Heart left ventricle (tissue), 16 donors: ENCODE data around the gene DDX10. TPM values are rescaled to one million over a fixed set of nuclear protein-coding genes. Genes with fewer than 3 reads are reported as not detected.
A peak's percentile ranks its signal among the peaks of the same experiment; 100 is the strongest.

Experiments used
- ATAC-seq, 4 donors: fragments of 200-7000 bp; cut with Tn5 transposase; one replicate each; pipeline ENCODE4 v1.9.1; 2020 to 2022; ENCODE audit warnings: moderate library complexity in 4 of 4, mild to moderate bottlenecking in 3 of 4, moderate number of reproducible peaks in 1 of 4
- DNase-seq, 5 donors: peaks; one replicate each; pipeline ENCODE4 v3.0.0-alpha.2; 2020
- H3K27ac ChIP-seq, 12 donors: fragments of 200-600 bp; sonication (generic) in 4 of 12; one replicate each; pipeline versions ENCODE4 v1.5.0 to v1.8.0; 2016 to 2022; ENCODE audit warnings: mild to moderate bottlenecking in 2 of 12
- H3K27me3 ChIP-seq, 9 donors: fragments of 200-600 bp; sonication (generic) in 2 of 9; one replicate each; pipeline versions ENCODE4 v1.5.1 to v1.8.0; 2016 to 2022; ENCODE audit warnings: mild to moderate bottlenecking in 3 of 9
- H3K36me3 ChIP-seq, 9 donors: fragments of 200-600 bp; sonication (generic) in 2 of 9; one replicate each; pipeline versions ENCODE4 v1.5.0 to v1.8.0; 2018 to 2022; ENCODE audit warnings: mild to moderate bottlenecking in 2 of 9
- H3K4me1 ChIP-seq, 12 donors: fragments of 200-600 bp; sonication (generic) in 4 of 12; one replicate each; pipeline versions ENCODE4 v1.5.0 to v1.8.0; 2016 to 2022; ENCODE audit warnings: mild to moderate bottlenecking in 3 of 12
- H3K4me3 ChIP-seq, 12 donors: fragments of 200-600 bp; sonication (generic) in 4 of 12; one replicate each; pipeline versions ENCODE4 v1.5.0 to v1.8.0; 2017 to 2022; ENCODE audit warnings: mild to moderate bottlenecking in 9 of 12, moderate library complexity in 4 of 12
- H3K9me3 ChIP-seq, 12 donors: fragments of 200-600 bp; sonication (generic) in 4 of 12; one replicate each; pipeline versions ENCODE4 v1.5.0 to v1.8.0; 2016 to 2022; ENCODE audit warnings: mild to moderate bottlenecking in 1 of 12
- POLR2A ChIP-seq, 2 donors: fragments of 450-650 bp; IDR thresholded peaks; one replicate each; pipeline ENCODE4 v1.6.1; 2017; ENCODE audit warnings: antibody characterized with exemption in 2 of 2, mild to moderate bottlenecking in 2 of 2, moderate library complexity in 2 of 2
- WGBS, 4 donors: extraction: QIAGEN DNeasy Blood & Tissue Kit in 2 of 4; methylation state at CpG; one replicate each; pipeline versions ENCODE4 v1.1.5 to v1.1.7; 2013 to 2018; 5-methylcytosine and 5-hydroxymethylcytosine counted together
- intact Hi-C, 10 donors: fragments of 100-400 bp; cut with DNase I; formaldehyde crosslinking; loops; one replicate each; pipeline versions ENCODE4 v1.11.1 to v1.14.2; 2022
- polyA plus RNA-seq, 2 donors: library from polyadenylated mRNA; stranded (reverse); fragments of 200-250 nt; gene quantifications; one replicate each; pipeline ENCODE4 v1.2.3, GENCODE V29; 2013
- total RNA-seq, 9 donors: library from RNA; depleted of rRNA in 2 of 9; stranded (reverse); fragments of >200 nt in 2 of 9; fragmentation: NEBNext Ultra II Directional in 3 of 9; extraction: Animal tissue kit (Norgen Biotek cat#: 25700) in 3 of 9; gene quantifications; one replicate each; pipeline versions ENCODE4 v1.1.0 to v1.2.4, GENCODE V29; 2016 to 2023
- TF ChIP-seq, protein P1 (sequence below), 12 donors: fragments of 200-600 bp; sonication (generic) in 4 of 12; IDR thresholded peaks; one replicate each; pipeline versions ENCODE4 v1.5.0 to v1.8.0; 2018 to 2022; ENCODE audit warnings: antibody characterized with exemption in 12 of 12, mild to moderate bottlenecking in 5 of 12
- donor health status: ischemic (EF 13 %, LVEDD 7.1; RV severe dilation, severe dysfunction).
- donor health status: healthy with polysubstance abuse.
- donor health status: DM: no; HTN: yes; CAD: no.
- donor health status: DM: no; HTN: no; CAD: no.
- donor health status: ischemic (EF 25% LVEDD 6.9; RV normal size, moderate dysfunction).
- donor health status: ischemic (EF 25% LVEDD 5.7; RV mildly dilated, moderate dysfunction).
- donor health status: healthy.
- donor health status: DM: yes; HTN: yes; CAD: no.
- donor health status: ischemic (EF 35%, LVEDD 5.7; RV mildly dilated, moderate dysfunction).
- donor health status: nonischemic (EF 11% LVEDD 7.7; RV severe dilation, severe dysfunction).
- donor health status: DM: yes; HTN: yes; CAD: no.
- donor health status: PGD.
- donor health status: ischemic (EF 29% LVEDD 5.4; RV normal size, mild dysfunction).
- donor health status: nonischemic (EF 23%, LVEDD 6.1; RV moderate dilation, normal function).

Gene DDX10
- total and polyA plus RNA-seq, 11 donors: 8.3 to 17.2 (median 12.1) TPM

DNA sequence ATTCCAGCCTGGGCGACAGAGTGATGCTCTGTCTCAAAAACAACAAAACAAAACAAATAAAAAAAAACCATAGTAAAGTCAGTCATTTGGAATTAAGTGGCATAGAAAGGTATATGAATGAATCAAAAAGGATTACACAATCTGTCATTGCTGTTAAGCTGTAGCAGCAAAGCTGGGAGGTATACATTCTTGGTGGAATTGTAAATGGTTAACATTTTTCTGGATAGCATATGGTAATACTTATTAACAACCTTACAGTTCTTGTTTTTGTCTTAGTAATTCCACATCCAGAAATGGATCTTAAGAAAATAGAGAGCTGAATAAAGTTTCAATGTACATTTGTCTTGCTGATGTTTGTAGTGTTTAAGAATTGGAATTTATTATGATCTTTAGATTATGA lies 30.0 kb downstream of the DDX10 start:
- TF ChIP-seq POLR2A (IDR thresholded peaks at IDR 0.05): no peak
- TF ChIP-seq, protein P1, sequence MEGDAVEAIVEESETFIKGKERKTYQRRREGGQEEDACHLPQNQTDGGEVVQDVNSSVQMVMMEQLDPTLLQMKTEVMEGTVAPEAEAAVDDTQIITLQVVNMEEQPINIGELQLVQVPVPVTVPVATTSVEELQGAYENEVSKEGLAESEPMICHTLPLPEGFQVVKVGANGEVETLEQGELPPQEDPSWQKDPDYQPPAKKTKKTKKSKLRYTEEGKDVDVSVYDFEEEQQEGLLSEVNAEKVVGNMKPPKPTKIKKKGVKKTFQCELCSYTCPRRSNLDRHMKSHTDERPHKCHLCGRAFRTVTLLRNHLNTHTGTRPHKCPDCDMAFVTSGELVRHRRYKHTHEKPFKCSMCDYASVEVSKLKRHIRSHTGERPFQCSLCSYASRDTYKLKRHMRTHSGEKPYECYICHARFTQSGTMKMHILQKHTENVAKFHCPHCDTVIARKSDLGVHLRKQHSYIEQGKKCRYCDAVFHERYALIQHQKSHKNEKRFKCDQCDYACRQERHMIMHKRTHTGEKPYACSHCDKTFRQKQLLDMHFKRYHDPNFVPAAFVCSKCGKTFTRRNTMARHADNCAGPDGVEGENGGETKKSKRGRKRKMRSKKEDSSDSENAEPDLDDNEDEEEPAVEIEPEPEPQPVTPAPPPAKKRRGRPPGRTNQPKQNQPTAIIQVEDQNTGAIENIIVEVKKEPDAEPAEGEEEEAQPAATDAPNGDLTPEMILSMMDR (IDR thresholded peaks at IDR 0.05): no peak
- intact Hi-C loops: loop anchor here (5.0 to 10.0 kb wide), 8 partner anchors 172 to 1250 kb away; no protein-coding TSS in a partner anchor
- Histone ChIP-seq H3K4me1 (peaks cover 0 to 3% (median 0%) of the 10 kb centered on the region in 12 donors), H3K36me3 (peaks cover 0 to 77% (median 57%) of the 10 kb centered on the region in 9 donors), H3K27ac (no peak overlapping the region), H3K4me3 (no peak overlapping the region), H3K9me3 (no peaks in the 10 kb centered on the region), H3K27me3 (no peaks in the 10 kb centered on the region)
- ATAC-seq: no peak
- no peak for DNase-seq
- 91 to 96% (median 94%) methylated on average over 1 of the region's 1 CpG for WGBS, 4 donors

DNA sequence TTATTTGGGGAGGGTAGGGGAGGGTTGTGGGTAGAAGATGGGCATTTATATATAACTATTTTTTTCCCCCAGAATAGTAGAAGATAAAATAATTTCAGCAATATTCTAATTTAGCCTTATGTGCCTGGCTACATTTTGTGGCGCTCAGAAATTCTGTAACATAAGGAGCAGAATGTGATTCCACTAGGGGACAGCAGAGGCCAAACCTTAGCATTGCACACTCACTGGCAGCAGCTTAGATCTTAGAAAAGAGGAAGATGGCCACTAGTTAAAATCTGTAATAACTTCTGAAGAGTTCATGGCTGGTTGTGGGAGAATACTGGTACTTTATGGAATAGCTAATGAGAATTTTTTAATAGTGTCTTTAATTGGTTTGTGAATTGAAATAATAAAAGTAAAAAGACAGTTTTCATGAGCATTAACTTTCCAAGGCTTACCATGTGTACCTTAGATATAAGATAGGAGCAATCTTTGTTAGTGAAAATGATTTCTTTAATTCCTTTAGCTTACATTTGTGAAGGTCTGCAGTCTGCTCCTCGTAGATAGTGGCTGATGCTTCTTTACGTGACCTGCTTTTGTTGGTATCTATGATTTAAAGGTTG lies 33.1 kb downstream of the DDX10 start:
- H3K9me3 ChIP-seq: no peaks in the 10 kb centered on the region
- H3K4me1 ChIP-seq: peaks cover 0 to 3% (median 0%) of the 10 kb centered on the region in 12 donors
- TF ChIP-seq, protein P1 (IDR thresholded peaks at IDR 0.05): peak; percentile 75 to 93 (median 86)
- no peak for TF ChIP-seq POLR2A (IDR thresholded peaks at IDR 0.05)
- intact Hi-C loops: loop anchor here (2.0 to 10.0 kb wide), 11 partner anchors 169 to 1247 kb away; no protein-coding TSS in a partner anchor
- no peak overlapping the region for H3K27ac ChIP-seq
- peak in 3 of 4 donors; percentile 82 to 88 (median 88) for ATAC-seq
- H3K4me3 ChIP-seq: no peak overlapping the region
- peak in 4 of 5 donors; percentile 39 to 53 (median 46) for DNase-seq
- H3K36me3 ChIP-seq: peaks cover 0 to 60% (median 39%) of the 10 kb centered on the region in 9 donors
- H3K27me3 ChIP-seq: no peaks in the 10 kb centered on the region
- WGBS, 4 donors: 65 to 75% (median 72%) methylated on average over 3 of the region's 3 CpGs

DNA sequence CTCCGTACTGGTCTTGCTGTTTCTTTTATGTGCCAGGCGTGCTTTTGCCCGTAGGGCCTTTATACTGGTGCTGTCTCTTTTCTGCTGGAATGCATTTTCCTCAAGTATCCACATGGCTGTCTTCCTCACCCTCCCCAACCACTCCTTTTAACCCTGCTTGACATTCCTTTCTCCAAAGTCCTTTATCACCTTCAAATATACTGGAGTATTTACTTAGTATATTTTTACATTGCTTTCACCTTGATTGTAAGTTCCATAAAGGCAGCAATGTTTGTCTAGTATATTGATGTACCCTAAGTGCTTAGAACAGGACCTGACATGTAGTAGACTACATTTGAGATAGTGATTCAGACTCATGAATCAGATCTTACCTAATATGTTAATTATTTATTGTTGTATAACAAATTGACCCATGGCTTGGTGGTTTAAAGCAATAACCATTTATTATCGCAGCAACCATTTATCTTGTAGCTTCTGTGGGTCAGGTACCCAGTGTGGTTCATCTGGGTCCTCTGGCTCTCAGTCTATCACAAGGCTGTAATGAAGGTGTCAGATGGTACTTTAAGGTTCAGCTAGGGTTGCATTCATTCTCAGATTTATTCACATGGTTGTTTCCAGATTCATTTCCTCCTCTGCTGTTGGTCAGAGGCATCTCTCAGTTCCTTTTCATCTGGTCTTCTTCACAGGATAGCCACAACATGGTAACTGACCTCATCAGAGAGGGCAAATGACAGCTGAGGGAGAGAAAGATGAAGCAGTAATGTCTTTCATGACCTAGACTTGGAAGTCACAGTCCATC lies 34.2 kb downstream of the DDX10 start:
- 94 to 98% (median 95%) methylated on average over 4 of the region's 4 CpGs for WGBS, 4 donors
- Histone ChIP-seq H3K27ac (no peak overlapping the region), H3K4me3 (no peak overlapping the region), H3K27me3 (no peaks in the 10 kb centered on the region), H3K9me3 (no peaks in the 10 kb centered on the region), H3K4me1 (peaks cover 0 to 3% (median 0%) of the 10 kb centered on the region in 12 donors), H3K36me3 (peaks cover 0 to 52% (median 28%) of the 10 kb centered on the region in 9 donors)
- intact Hi-C loops: loop anchor here (2.0 to 10.0 kb wide), 11 partner anchors 168 to 1246 kb away; no protein-coding TSS in a partner anchor
- TF ChIP-seq, protein P1 (IDR thresholded peaks at IDR 0.05): no peak
- TF ChIP-seq POLR2A (IDR thresholded peaks at IDR 0.05): no peak
- DNase-seq (no peak), ATAC-seq (no peak)

DNA sequence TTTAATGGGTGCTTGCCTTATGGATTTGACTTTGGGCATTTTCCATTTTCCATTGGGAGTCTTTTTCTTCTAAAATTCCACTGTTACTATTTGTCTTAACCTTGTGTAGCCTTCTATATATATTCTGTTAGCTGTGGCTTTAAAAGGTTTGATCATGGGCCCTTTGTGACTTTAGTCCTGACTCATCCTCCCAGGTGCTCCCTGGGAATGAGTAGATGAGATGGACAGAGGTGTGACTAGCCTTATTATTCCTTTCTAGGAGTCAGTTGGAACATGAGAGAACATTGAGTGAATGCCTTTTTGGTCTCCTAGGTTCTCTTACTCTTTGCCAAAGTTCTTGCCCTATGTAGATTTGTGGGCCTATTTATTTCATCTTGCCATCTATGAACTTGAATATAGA lies 39.0 kb downstream of the DDX10 start:
- intact Hi-C loops: loop anchor here in 4 of 10 donors (10.0 kb wide), 4 partner anchors 161 to 1231 kb away; no protein-coding TSS in a partner anchor
- peaks cover 0 to 67% (median 38%) of the 10 kb centered on the region in 9 donors for H3K36me3 ChIP-seq

More for the DNA sequence above, 39.0 kb downstream of the DDX10 start:
- Histone ChIP-seq H3K4me1 (no peaks in the 10 kb centered on the region), H3K27me3 (no peaks in the 10 kb centered on the region), H3K27ac (no peak overlapping the region), H3K9me3 (peaks cover 0 to 18% (median 10%) of the 10 kb centered on the region in 12 donors), H3K4me3 (no peak overlapping the region)
- ATAC-seq (no peak), DNase-seq (no peak)
- TF ChIP-seq, protein P1 (IDR thresholded peaks at IDR 0.05): no peak
- no peak for TF ChIP-seq POLR2A (IDR thresholded peaks at IDR 0.05)
